ENCODE data around the gene C2CD5.

DNA sequence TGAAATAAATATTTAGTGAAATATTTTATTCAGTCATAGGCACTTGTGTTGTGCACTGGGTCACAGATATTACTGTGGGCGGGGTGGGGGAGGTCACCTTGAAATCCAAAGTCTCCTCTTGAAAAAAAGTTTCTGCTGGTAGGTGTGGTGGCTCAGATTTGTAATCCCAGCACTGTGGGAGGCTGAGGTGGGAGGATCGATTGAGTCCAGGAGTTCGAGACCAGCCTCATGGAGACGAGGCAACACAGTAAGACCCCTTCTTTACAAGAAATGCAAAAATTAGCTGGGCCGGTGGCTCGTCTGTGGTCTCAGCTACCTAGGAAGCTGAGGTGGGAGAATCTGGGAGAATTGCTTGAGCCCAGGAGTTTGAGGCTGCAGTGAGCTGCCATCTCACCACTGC is 913 bp upstream of the C2CD5 start:
- TF ChIP-seq TAF1 (IDR thresholded peaks at IDR 0.05; ENCODE audit: low read depth) (no peak), CREB1 (IDR thresholded peaks at IDR 0.05; ENCODE audit: low read depth) (no peak)

Data from Ishikawa (cell line).